ENCODE results near the gene APLP2.

DNA sequence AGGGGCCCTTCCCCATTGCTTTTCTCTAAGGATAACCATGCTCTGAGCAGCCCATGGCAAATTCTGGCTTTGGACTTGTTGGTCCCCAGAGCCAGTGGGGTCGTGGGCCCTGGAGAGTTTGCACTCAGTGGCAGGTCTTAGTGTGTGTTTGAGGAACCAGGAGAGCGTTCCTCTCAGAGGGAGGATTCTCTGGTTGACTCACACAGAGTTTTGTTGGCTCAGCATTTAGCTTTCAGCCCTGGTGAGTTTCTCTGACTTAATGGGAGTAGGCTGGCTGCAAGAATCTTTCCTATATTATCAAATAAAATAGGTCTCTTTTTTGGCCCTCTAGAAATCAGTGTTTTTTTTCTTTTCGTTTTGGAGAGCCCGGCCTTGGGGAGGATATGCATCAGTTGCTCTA is 110.8 kb downstream of the APLP2 start:
- TF ChIP-seq, protein P1, sequence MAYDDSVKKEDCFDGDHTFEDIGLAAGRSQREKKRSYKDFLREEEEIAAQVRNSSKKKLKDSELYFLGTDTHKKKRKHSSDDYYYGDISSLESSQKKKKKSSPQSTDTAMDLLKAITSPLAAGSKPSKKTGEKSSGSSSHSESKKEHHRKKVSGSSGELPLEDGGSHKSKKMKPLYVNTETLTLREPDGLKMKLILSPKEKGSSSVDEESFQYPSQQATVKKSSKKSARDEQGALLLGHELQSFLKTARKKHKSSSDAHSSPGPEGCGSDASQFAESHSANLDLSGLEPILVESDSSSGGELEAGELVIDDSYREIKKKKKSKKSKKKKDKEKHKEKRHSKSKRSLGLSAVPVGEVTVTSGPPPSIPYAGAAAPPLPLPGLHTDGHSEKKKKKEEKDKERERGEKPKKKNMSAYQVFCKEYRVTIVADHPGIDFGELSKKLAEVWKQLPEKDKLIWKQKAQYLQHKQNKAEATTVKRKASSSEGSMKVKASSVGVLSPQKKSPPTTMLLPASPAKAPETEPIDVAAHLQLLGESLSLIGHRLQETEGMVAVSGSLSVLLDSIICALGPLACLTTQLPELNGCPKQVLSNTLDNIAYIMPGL (CRISPR knock-in tag; IDR thresholded peaks at IDR 0.05): no peak
- TF ChIP-seq, protein P2, sequence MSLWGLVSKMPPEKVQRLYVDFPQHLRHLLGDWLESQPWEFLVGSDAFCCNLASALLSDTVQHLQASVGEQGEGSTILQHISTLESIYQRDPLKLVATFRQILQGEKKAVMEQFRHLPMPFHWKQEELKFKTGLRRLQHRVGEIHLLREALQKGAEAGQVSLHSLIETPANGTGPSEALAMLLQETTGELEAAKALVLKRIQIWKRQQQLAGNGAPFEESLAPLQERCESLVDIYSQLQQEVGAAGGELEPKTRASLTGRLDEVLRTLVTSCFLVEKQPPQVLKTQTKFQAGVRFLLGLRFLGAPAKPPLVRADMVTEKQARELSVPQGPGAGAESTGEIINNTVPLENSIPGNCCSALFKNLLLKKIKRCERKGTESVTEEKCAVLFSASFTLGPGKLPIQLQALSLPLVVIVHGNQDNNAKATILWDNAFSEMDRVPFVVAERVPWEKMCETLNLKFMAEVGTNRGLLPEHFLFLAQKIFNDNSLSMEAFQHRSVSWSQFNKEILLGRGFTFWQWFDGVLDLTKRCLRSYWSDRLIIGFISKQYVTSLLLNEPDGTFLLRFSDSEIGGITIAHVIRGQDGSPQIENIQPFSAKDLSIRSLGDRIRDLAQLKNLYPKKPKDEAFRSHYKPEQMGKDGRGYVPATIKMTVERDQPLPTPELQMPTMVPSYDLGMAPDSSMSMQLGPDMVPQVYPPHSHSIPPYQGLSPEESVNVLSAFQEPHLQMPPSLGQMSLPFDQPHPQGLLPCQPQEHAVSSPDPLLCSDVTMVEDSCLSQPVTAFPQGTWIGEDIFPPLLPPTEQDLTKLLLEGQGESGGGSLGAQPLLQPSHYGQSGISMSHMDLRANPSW (CRISPR knock-in tag; conservative IDR thresholded peaks at IDR 0.05; ENCODE audit: low read depth): no peak
- TF ChIP-seq ZNF423 (CRISPR knock-in tag; IDR thresholded peaks at IDR 0.05) (no peak), TCF7 (CRISPR knock-in tag; IDR thresholded peaks at IDR 0.05; ENCODE audit: low read depth) (no peak)

All from WTC11 (cell line).